H1 (cell line): ENCODE measurements around the gene ZNF496. TPM values are rescaled to one million over a fixed set of nuclear protein-coding genes. Genes with fewer than 3 reads are reported as not detected.

Experiments
- CTCF ChIA-PET: fragments of 300-600 bp; sonication (Branson Sonifier 250); formaldehyde crosslinking; loops from one replicate; lab custom pipeline; 2021; ENCODE audit not compliant: partially characterized antibody; lab: Charles Lee
- POLR2A ChIA-PET: fragments of 300-600 bp; sonication (Branson Sonifier 250); formaldehyde crosslinking; loops from one replicate; lab custom pipeline; 2021; ENCODE audit warnings: inconsistent platforms; ENCODE audit not compliant: partially characterized antibody; lab: Charles Lee
- DNase-seq, 2 experiments: peaks; one replicate each; pipeline versions ENCODE4 v3.0.0 to v3.0.0-alpha.2; 2010 to 2022; ENCODE audit warnings: low spot score in 2 of 2, low read depth in 1 of 2, mixed read lengths in 1 of 2
- FAIRE-seq: peaks from 2 replicates; lab custom pipeline; 2011; peaks lifted over from hg19 to GRCh38; lab: Jason Lieb, UNC
- H2AFZ ChIP-seq: 2 replicates; pipeline ENCODE4 v1.8.1; 2012; ENCODE audit warnings: low read length, inconsistent platforms
- H2AK5ac ChIP-seq: 2 replicates; pipeline ENCODE4 v1.6.1; 2013; ENCODE audit warnings: low read depth, low read length
- H2BK120ac ChIP-seq: replicated peaks from 2 replicates; pipeline ENCODE3; 2013; ENCODE audit warnings: low read depth, low read length, inconsistent platforms
- H2BK12ac ChIP-seq: 2 replicates; pipeline ENCODE4 v1.6.1; 2013; ENCODE audit warnings: low read depth, low read length
- H2BK15ac ChIP-seq: 2 replicates; pipeline ENCODE4 v1.6.1; 2013; ENCODE audit warnings: low read length
- H2BK20ac ChIP-seq: 2 replicates; pipeline ENCODE4 v1.6.1; 2013; ENCODE audit warnings: low read length
- H2BK5ac ChIP-seq: 2 replicates; pipeline ENCODE4 v1.6.1; 2013; ENCODE audit warnings: low read depth, low read length
- H3K14ac ChIP-seq: 2 replicates; pipeline ENCODE4 v1.6.1; 2013; ENCODE audit warnings: inconsistent platforms; ENCODE audit not compliant: insufficient read length
- H3K18ac ChIP-seq: 2 replicates; pipeline ENCODE4 v1.6.1; 2013; ENCODE audit warnings: low read length; ENCODE audit errors: extremely low read depth
- H3K23ac ChIP-seq: 2 replicates; pipeline ENCODE4 v1.6.1; 2013; ENCODE audit warnings: inconsistent platforms; ENCODE audit not compliant: insufficient read length
- H3K23me2 ChIP-seq: 2 replicates; pipeline ENCODE4 v1.6.1; 2013; ENCODE audit warnings: low read depth, low read length
- H3K27ac ChIP-seq: 2 replicates; pipeline ENCODE4 v1.6.1; 2011; ENCODE audit warnings: low read depth, low read length, inconsistent platforms
- H3K27me3 ChIP-seq, 4 experiments: replicated peaks in 1 of 4; 1 replicate in 1 of 4; 2 replicates in 3 of 4; pipeline versions ENCODE4 v1.6.1 to v1.8.1; 2011 to 2013; ENCODE audit warnings: low read length in 3 of 4, mild to moderate bottlenecking in 3 of 4, inconsistent platforms in 2 of 4, mixed read lengths in 2 of 4, moderate library complexity in 1 of 4; ENCODE audit not compliant: control insufficient read depth in 3 of 4, insufficient read depth in 3 of 4; ENCODE audit errors: extremely low read depth in 1 of 4
- H3K36me3 ChIP-seq, 4 experiments: 2 replicates each; pipeline versions ENCODE4 v1.6.1 to v1.8.1; 2011 to 2013; ENCODE audit warnings: mild to moderate bottlenecking in 4 of 4, low read length in 3 of 4, moderate library complexity in 2 of 4, control low read depth in 1 of 4, inconsistent platforms in 1 of 4; ENCODE audit not compliant: insufficient read depth in 4 of 4, control insufficient read depth in 2 of 4
- H3K4ac ChIP-seq: replicated peaks from 2 replicates; pipeline ENCODE3; 2013; ENCODE audit warnings: low read length, low read depth, mixed read lengths, inconsistent platforms; ENCODE audit not compliant: insufficient read length
- H3K4me1 ChIP-seq, 4 experiments: replicated peaks in 1 of 4; 1 replicate in 1 of 4; 2 replicates in 3 of 4; pipeline versions ENCODE4 v1.6.1 to v1.8.1; 2011 to 2013; ENCODE audit warnings: low read length in 3 of 4, inconsistent platforms in 2 of 4, mixed read lengths in 1 of 4; ENCODE audit not compliant: insufficient read depth in 4 of 4, control insufficient read depth in 3 of 4
- H3K4me2 ChIP-seq, 2 experiments: 2 replicates each; pipeline versions ENCODE4 v1.6.1 to v1.8.1; 2011 to 2013; ENCODE audit warnings: low read depth in 2 of 2, low read length in 2 of 2, control low read depth in 1 of 2, inconsistent platforms in 1 of 2, mild to moderate bottlenecking in 1 of 2; ENCODE audit not compliant: insufficient read depth in 1 of 2
- H3K4me3 ChIP-seq, 4 experiments: fragments of 200-600, 300-600 bp in 1 of 4; sonication (generic), shearing (Covaris generic), sonication (Bioruptor Twin) in 1 of 4; 2 replicates each; pipeline versions ENCODE4 v1.5.1 to v1.8.1; 2011 to 2016; ENCODE audit warnings: low read length in 4 of 4, low read depth in 3 of 4, control low read depth in 2 of 4, inconsistent platforms in 2 of 4, mild to moderate bottlenecking in 2 of 4, mixed read lengths in 1 of 4, moderate library complexity in 1 of 4; ENCODE audit not compliant: insufficient read depth in 2 of 4; ENCODE audit errors: extremely low read depth in 1 of 4
- H3K56ac ChIP-seq: replicated peaks from 2 replicates; pipeline ENCODE3; 2013; ENCODE audit warnings: low read depth, mild to moderate bottlenecking, mixed read lengths, low read length, inconsistent platforms; ENCODE audit not compliant: insufficient read length
- H3K79me1 ChIP-seq: 2 replicates; pipeline ENCODE4 v1.6.1; 2013; ENCODE audit warnings: low read depth, low read length, control low read depth
- H3K79me2 ChIP-seq, 2 experiments: 2 replicates each; pipeline versions ENCODE4 v1.6.1 to v1.8.1; 2012 to 2013; ENCODE audit warnings: low read length in 2 of 2, mild to moderate bottlenecking in 2 of 2, inconsistent platforms in 1 of 2; ENCODE audit not compliant: insufficient read depth in 2 of 2, control insufficient read depth in 1 of 2
- H3K9ac ChIP-seq, 4 experiments: replicated peaks in 1 of 4; 1 replicate in 1 of 4; 2 replicates in 3 of 4; pipeline versions ENCODE4 v1.6.1 to v1.8.1; 2011 to 2013; ENCODE audit warnings: low read depth in 3 of 4, low read length in 3 of 4, control low read depth in 2 of 4, mild to moderate bottlenecking in 2 of 4, moderate library complexity in 2 of 4, inconsistent platforms in 1 of 4; ENCODE audit errors: extremely low read depth in 1 of 4
- H3K9me3 ChIP-seq, 2 experiments: 2 replicates each; pipeline versions ENCODE4 v1.6.1 to v1.8.1; 2012 to 2013; ENCODE audit warnings: mild to moderate bottlenecking in 2 of 2, moderate library complexity in 2 of 2, control low read depth in 1 of 2, inconsistent platforms in 1 of 2, low read depth in 1 of 2, low read length in 1 of 2, mixed read lengths in 1 of 2; ENCODE audit not compliant: insufficient read depth in 2 of 2
- H4K20me1 ChIP-seq, 2 experiments: replicated peaks in 1 of 2; 2 replicates each; pipeline versions ENCODE3 to v1.8.1; 2011 to 2013; ENCODE audit warnings: inconsistent platforms in 2 of 2, low read length in 2 of 2, mild to moderate bottlenecking in 1 of 2; ENCODE audit not compliant: insufficient read depth in 2 of 2, control insufficient read depth in 1 of 2
- H4K5ac ChIP-seq: 2 replicates; pipeline ENCODE4 v1.6.1; 2013; ENCODE audit warnings: low read length, low read depth, mixed read lengths, inconsistent platforms; ENCODE audit not compliant: insufficient read length
- H4K8ac ChIP-seq: 2 replicates; pipeline ENCODE4 v1.8.0; 2013; ENCODE audit warnings: mild to moderate bottlenecking, moderate library complexity, low read length, inconsistent platforms; ENCODE audit not compliant: insufficient read depth; ENCODE audit errors: extremely low read depth
- H4K91ac ChIP-seq: replicated peaks from 2 replicates; pipeline ENCODE3; 2013; ENCODE audit warnings: low read length, mixed read lengths, inconsistent platforms; ENCODE audit not compliant: insufficient read length
- KDM5A ChIP-seq: fragments of 200-600 bp; IDR thresholded peaks from 2 replicates; pipeline ENCODE4 v1.7.1; 2012; ENCODE audit warnings: mild to moderate bottlenecking, low read length, inconsistent platforms, mixed read lengths
- WGBS, 2 experiments: shearing (Covaris generic) in 1 of 2; methylation state at CpG; one replicate each; pipeline versions ENCODE4 v1.1.6 to v1.1.7; 2013 to 2015; ENCODE audit warnings: low lambda C conversion rate in 2 of 2, mixed read lengths in 2 of 2, inconsistent platforms in 1 of 2, low coverage in 1 of 2, missing lambda C conversion rate in 1 of 2; ENCODE audit not compliant: insufficient replicate concordance in 2 of 2, insufficient coverage in 1 of 2, insufficient read length in 1 of 2; ENCODE audit errors: extremely low coverage in 1 of 2, missing lambda C conversion rate in 1 of 2; 5-methylcytosine and 5-hydroxymethylcytosine counted together
- polyA plus RNA-seq, 7 experiments: library from polyadenylated mRNA; depleted of rRNA in 3 of 7; stranded (reverse) in 5 of 7; unstranded in 2 of 7; fragments of >200 nt in 5 of 7; fragments of 200-250 nt in 2 of 7; gene quantifications; 1 replicate in 5 of 7; 2 replicates in 1 of 7; 4 replicates in 1 of 7; pipeline versions ENCODE4 v1.2.1 to v1.2.3, GENCODE V29; 2011 to 2013; ENCODE audit warnings: missing spikeins in 2 of 7, mixed read lengths in 2 of 7
- total RNA-seq: library from RNA; stranded (reverse); fragmentation: NEBNext Ultra II Directional; extraction: Animal tissue kit (Norgen Biotek cat#: 25700); gene quantifications from 2 replicates; pipeline ENCODE4 v1.2.1, GENCODE V29; 2021

Gene ZNF496
- total and polyA plus RNA-seq, 2 of the 8 experiments (the other 6 are each of a cell fraction or from before 2014, with no cell fraction given) = 27.9 to 71.4 TPM

DNA sequence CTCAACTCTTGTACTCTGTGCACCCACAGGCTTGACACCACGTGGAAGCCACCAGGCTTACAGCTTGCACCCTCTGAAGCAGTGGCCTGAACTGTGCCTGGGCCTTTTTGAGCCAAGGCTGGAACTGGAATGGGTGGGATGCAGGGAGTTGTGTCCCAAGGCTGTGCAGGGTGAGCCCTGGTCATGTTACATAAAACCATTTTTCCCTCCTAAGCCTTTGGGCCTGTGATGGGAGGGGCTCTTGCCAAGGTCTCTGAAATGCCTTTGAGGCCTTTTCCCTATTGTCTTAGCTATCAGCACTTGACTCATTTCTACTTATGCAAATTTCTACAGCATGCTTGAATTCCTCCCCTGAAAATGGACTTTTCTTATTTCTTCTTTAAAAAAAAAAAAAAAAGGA, 61.7 kb downstream of the ZNF496 start:
- H3K27me3 ChIP-seq = no peaks in the 10 kb centered on the region
- ChIA-PET POLR2A (no interaction called here), CTCF (interaction anchor here (0.6 kb wide), 1 partner anchor 645 kb away, joined by 3 read pairs; no protein-coding TSS in a partner anchor)
- no peak overlapping the region for H3K4me2 ChIP-seq
- H3K79me2 ChIP-seq = no peaks in the 10 kb centered on the region
- H3K14ac ChIP-seq = no peak overlapping the region
- H2AFZ ChIP-seq = no peak overlapping the region
- H3K4me3 ChIP-seq = no peak overlapping the region
- no peak overlapping the region for H2BK15ac ChIP-seq
- 100% methylated on average over 1 of the region's 1 CpG; no CpG with 5 or more reads in 1 of the 2 experiments for WGBS, 2 experiments
- H3K27ac ChIP-seq = no peak overlapping the region
- H3K79me1 ChIP-seq = no peaks in the 10 kb centered on the region
- H4K5ac ChIP-seq = no peak overlapping the region
- no peak overlapping the region for H3K56ac ChIP-seq
- H3K9ac ChIP-seq = no peak overlapping the region
- H3K23ac ChIP-seq = no peak overlapping the region
- H4K91ac ChIP-seq = no peak overlapping the region
- DNase-seq = no peak
- no peaks in the 10 kb centered on the region for H3K4me1 ChIP-seq
- FAIRE-seq = no peak
- H2BK20ac ChIP-seq = no peak overlapping the region
- no peak overlapping the region for H4K8ac ChIP-seq
- H2BK12ac ChIP-seq = no peak overlapping the region
- H3K4ac ChIP-seq = no peak overlapping the region
- H3K9me3 ChIP-seq = peaks cover 7% of the 10 kb centered on the region in 2 experiments; a peak in 3 of 4 replicates
- no peak overlapping the region for H3K18ac ChIP-seq
- H3K36me3 ChIP-seq = no peaks in the 10 kb centered on the region
- no peaks in the 10 kb centered on the region for H3K23me2 ChIP-seq
- no peak overlapping the region for H2BK120ac ChIP-seq
- H2BK5ac ChIP-seq = no peak overlapping the region
- TF ChIP-seq KDM5A = no peak
- no peaks in the 10 kb centered on the region for H4K20me1 ChIP-seq
- H2AK5ac ChIP-seq = no peak overlapping the region
